HepG2 (cell line): Measurements from ENCODE around the gene COL9A3. TPM values are rescaled to one million over a fixed set of nuclear protein-coding genes. Genes with fewer than 3 reads are reported as not detected.
A peak's percentile ranks its signal among the peaks of the same experiment; 100 is the strongest.

ENCODE experiments used
- ATF3 ChIP-seq: sonication (generic); formaldehyde crosslinking; IDR thresholded peaks from 2 replicates; pipeline ENCODE4 v1.4.0; 2020; ENCODE audit warnings: missing genetic modification reagents
- BATF2 ChIP-seq: sonication (generic); formaldehyde crosslinking; IDR thresholded peaks from 2 replicates; pipeline ENCODE4 v1.8.0; 2022; ENCODE audit warnings: mild to moderate bottlenecking, missing genetic modification reagents, moderate library complexity
- DMAP1 ChIP-seq: IDR thresholded peaks from 2 replicates; pipeline ENCODE4 v1.6.1; 2016
- ELF4 ChIP-seq: sonication (generic); formaldehyde crosslinking; IDR thresholded peaks from 2 replicates; pipeline ENCODE4 v1.5.0; 2020; ENCODE audit warnings: missing genetic modification reagents, mild to moderate bottlenecking, moderate library complexity, borderline replicate concordance
- ERF ChIP-seq: IDR thresholded peaks from 2 replicates; pipeline ENCODE4 v1.6.1; 2018; ENCODE audit warnings: missing biosample characterization, missing genetic modification reagents
- HDAC6 ChIP-seq: fragments of 200-600 bp; sonication (generic); IDR thresholded peaks from 2 replicates; pipeline ENCODE4 v1.7.0; 2017; ENCODE audit warnings: mild to moderate bottlenecking, antibody characterized with exemption, low read length, low read depth
- IRX3 ChIP-seq: sonication (generic); formaldehyde crosslinking; IDR thresholded peaks from 2 replicates; pipeline ENCODE4 v1.8.1; 2023; ENCODE audit warnings: mild to moderate bottlenecking, low read depth, missing genetic modification reagents, borderline replicate concordance
- KAT2B ChIP-seq: fragments of 150-350 bp; IDR thresholded peaks from 2 replicates; pipeline ENCODE4 v1.6.1; 2014; ENCODE audit warnings: low read depth, low read length, borderline replicate concordance
- KDM1A ChIP-seq: IDR thresholded peaks from 2 replicates; pipeline ENCODE4 v1.6.1; 2016; ENCODE audit warnings: missing compliant biosample characterization
- NCOA5 ChIP-seq: sonication (generic); formaldehyde crosslinking; IDR thresholded peaks from 2 replicates; pipeline ENCODE4 v1.4.0; 2020; ENCODE audit warnings: missing genetic modification reagents
- NFRKB ChIP-seq: fragments of 450-650 bp; IDR thresholded peaks from 2 replicates; pipeline ENCODE4 v1.6.1; 2017
- RFXAP ChIP-seq: sonication (generic); formaldehyde crosslinking; IDR thresholded peaks from 2 replicates; pipeline ENCODE4 v1.4.0; 2020; ENCODE audit warnings: missing genetic modification reagents, borderline replicate concordance
- TP53 ChIP-seq: sonication (generic); formaldehyde crosslinking; conservative IDR thresholded peaks from 2 replicates; pipeline ENCODE4 v1.4.0; 2020; ENCODE audit warnings: missing genetic modification reagents
- ZFYVE20 ChIP-seq: sonication (generic); formaldehyde crosslinking; IDR thresholded peaks from 2 replicates; pipeline ENCODE4 v1.8.0; 2023; ENCODE audit warnings: low read depth, mild to moderate bottlenecking, moderate library complexity, missing genetic modification reagents, borderline replicate concordance
- ZMYM3 ChIP-seq: sonication (generic); formaldehyde crosslinking; IDR thresholded peaks from 2 replicates; pipeline ENCODE4 v1.5.1; 2020; ENCODE audit warnings: mild to moderate bottlenecking, missing genetic modification reagents
- ZNF232 ChIP-seq: sonication (generic); formaldehyde crosslinking; IDR thresholded peaks from 2 replicates; pipeline ENCODE4 v1.4.0; 2020; ENCODE audit warnings: missing genetic modification reagents, borderline replicate concordance
- ZNF253 ChIP-seq: sonication (generic); formaldehyde crosslinking; IDR thresholded peaks from 2 replicates; pipeline ENCODE4 v1.8.0; 2022; ENCODE audit warnings: mild to moderate bottlenecking, missing genetic modification reagents, borderline replicate concordance
- ZNF276 ChIP-seq: sonication (generic); formaldehyde crosslinking; IDR thresholded peaks from 2 replicates; pipeline ENCODE4 v1.4.0; 2020; ENCODE audit warnings: mild to moderate bottlenecking, low read depth, missing genetic modification reagents
- ZNF282 ChIP-seq: fragments of 450-650 bp; IDR thresholded peaks from 2 replicates; pipeline ENCODE4 v1.6.1; 2018; ENCODE audit not compliant: partially characterized antibody
- ZNF614 ChIP-seq: IDR thresholded peaks from 2 replicates; pipeline ENCODE4 v1.6.1; 2018; ENCODE audit warnings: missing biosample characterization, missing genetic modification reagents, inconsistent platforms, borderline replicate concordance
- ZNF646 ChIP-seq: sonication (generic); formaldehyde crosslinking; IDR thresholded peaks from 2 replicates; pipeline ENCODE4 v1.9.0; 2021; ENCODE audit warnings: mild to moderate bottlenecking, missing genetic modification reagents
- ZNF746 ChIP-seq: sonication (generic); formaldehyde crosslinking; IDR thresholded peaks from 2 replicates; pipeline ENCODE4 v1.8.0; 2022; ENCODE audit warnings: mild to moderate bottlenecking, missing genetic modification reagents
- polyA plus RNA-seq, 8 experiments: library from polyadenylated mRNA; depleted of rRNA in 3 of 8; stranded (reverse) in 7 of 8; unstranded in 1 of 8; fragments of >200 nt; fragmentation: Illumina TruSeq in 4 of 8; extraction: Trizol in 4 of 8; gene quantifications; 2 replicates each; pipeline versions ENCODE4 v1.2.1 to v1.2.3, GENCODE V29; 2011 to 2016; ENCODE audit warnings: low read depth in 4 of 8, missing spikeins in 1 of 8, mixed read lengths in 1 of 8; ENCODE audit not compliant: insufficient read depth in 1 of 8
- total RNA-seq, 5 experiments: library from RNA; depleted of rRNA; stranded (reverse); fragments of >200 nt; fragmentation: Illumina TruSeq; extraction: Trizol; gene quantifications; 2 replicates each; pipeline ENCODE4 v1.2.3, GENCODE V29; 2016; ENCODE audit warnings: low read depth in 1 of 5

The COL9A3 gene
- total and polyA plus RNA-seq, 2 of the 13 experiments (the other 11 are each of a cell fraction or from before 2014, with no cell fraction given), result 155 to 204 TPM

- TF ChIP-seq ZNF646 (CRISPR knock-in tag) (no peak), KDM1A (CRISPR knock-in tag) (no peak), NFRKB (no peak), ERF (0 out of 2 replicates have a peak, but pooled peaks have one; percentile 26), ZFYVE20 (CRISPR knock-in tag) (no peak), TP53 (no peak), KAT2B (no peak), BATF2 (CRISPR knock-in tag) (no peak), DMAP1 (CRISPR knock-in tag) (no peak), ZNF746 (CRISPR knock-in tag) (no peak), ZMYM3 (CRISPR knock-in tag) (peak; percentile 50; the same call in 1 of the 2 replicates), IRX3 (CRISPR knock-in tag) (no peak), ATF3 (CRISPR knock-in tag) (0 out of 2 replicates have a peak, but pooled peaks have one; percentile 6), ZNF253 (CRISPR knock-in tag) (no peak), HDAC6 (no peak), RFXAP (CRISPR knock-in tag) (no peak), ZNF614 (CRISPR knock-in tag) (peak; percentile 76; the same call in 1 of the 2 replicates), ZNF232 (CRISPR knock-in tag) (no peak), ZNF276 (peak; percentile 25; the same call in 1 of the 2 replicates), ZNF282 (no peak), NCOA5 (CRISPR knock-in tag) (no peak), ELF4 (CRISPR knock-in tag) (no peak)
These were observed 55.5 kb downstream of the COL9A3 start (continued) for GRCh38 chr20:62872184-62872847.
